GM18909 (cell line): ENCODE data around the gene DNAH9.

Experiments
- ATAC-seq: cut with Tn5 transposase; IDR thresholded peaks from one replicate; pipeline ENCODE4 v1.9.1; 2021; ENCODE audit warnings: mild to moderate bottlenecking; ENCODE audit not compliant: unreplicated experiment, poor library complexity

DNAH9 gene

GRCh38 chr17:11742886-11743285 is 144.6 kb downstream of the DNAH9 start:
- no peak for ATAC-seq

- ATAC-seq: no peak
Observed at GRCh38 chr17:11744696-11745095, 146.4 kb downstream of the DNAH9 start.

- no peak for ATAC-seq
Observed at GRCh38 chr17:11747441-11747840, 149.2 kb downstream of the DNAH9 start.

- no peak for ATAC-seq
Observed at GRCh38 chr17:11757815-11758214, 159.5 kb downstream of the DNAH9 start.

GRCh38 chr17:11768106-11768505 is 169.8 kb downstream of the DNAH9 start:
- no peak for ATAC-seq

- no peak for ATAC-seq
Observed at GRCh38 chr17:11768981-11769380, 170.7 kb downstream of the DNAH9 start.

- ATAC-seq: no peak
Observed at GRCh38 chr17:11772031-11772430, 173.8 kb downstream of the DNAH9 start.

- ATAC-seq: no peak
Observed at GRCh38 chr17:11779892-11780291, 181.6 kb downstream of the DNAH9 start.

GRCh38 chr17:11780621-11781020 is 182.4 kb downstream of the DNAH9 start:
- no peak for ATAC-seq

- no peak for ATAC-seq
Observed at GRCh38 chr17:11786711-11787438, 188.6 kb downstream of the DNAH9 start.

- no peak for ATAC-seq
Observed at GRCh38 chr17:11795906-11796305, 197.6 kb downstream of the DNAH9 start.

- no peak for ATAC-seq
Observed at GRCh38 chr17:11797803-11798202, 199.5 kb downstream of the DNAH9 start.

- no peak for ATAC-seq
Observed at GRCh38 chr17:11803231-11803969, 205.1 kb downstream of the DNAH9 start.

- no peak for ATAC-seq
Observed at GRCh38 chr17:11805138-11805537, 206.9 kb downstream of the DNAH9 start.

- ATAC-seq: no peak
Observed at GRCh38 chr17:11805952-11806351, 207.7 kb downstream of the DNAH9 start.

GRCh38 chr17:11807606-11808005 is 209.3 kb downstream of the DNAH9 start:
- no peak for ATAC-seq

- ATAC-seq: no peak
Observed at GRCh38 chr17:11813278-11813677, 215.0 kb downstream of the DNAH9 start.

GRCh38 chr17:11813871-11814270 is 215.6 kb downstream of the DNAH9 start:
- no peak for ATAC-seq

- ATAC-seq: no peak
Observed at GRCh38 chr17:11814655-11815262, 216.5 kb downstream of the DNAH9 start.

- no peak for ATAC-seq
Observed at GRCh38 chr17:11816409-11816808, 218.1 kb downstream of the DNAH9 start.

GRCh38 chr17:11823862-11824261 is 225.6 kb downstream of the DNAH9 start:
- ATAC-seq: no peak
